GM21381 (cell line): ENCODE results near the gene GSTM4.
"Not testable (repeated sequence)": the region's sequence is repeated elsewhere in the genome, so short reads cannot be mapped to it uniquely, and the experiment has no call there.

Experiments
- ATAC-seq: cut with Tn5 transposase; IDR thresholded peaks from one replicate; pipeline ENCODE4 v1.9.1; 2021; ENCODE audit warnings: mild to moderate bottlenecking, moderate library complexity; ENCODE audit not compliant: unreplicated experiment

Gene GSTM4

DNA sequence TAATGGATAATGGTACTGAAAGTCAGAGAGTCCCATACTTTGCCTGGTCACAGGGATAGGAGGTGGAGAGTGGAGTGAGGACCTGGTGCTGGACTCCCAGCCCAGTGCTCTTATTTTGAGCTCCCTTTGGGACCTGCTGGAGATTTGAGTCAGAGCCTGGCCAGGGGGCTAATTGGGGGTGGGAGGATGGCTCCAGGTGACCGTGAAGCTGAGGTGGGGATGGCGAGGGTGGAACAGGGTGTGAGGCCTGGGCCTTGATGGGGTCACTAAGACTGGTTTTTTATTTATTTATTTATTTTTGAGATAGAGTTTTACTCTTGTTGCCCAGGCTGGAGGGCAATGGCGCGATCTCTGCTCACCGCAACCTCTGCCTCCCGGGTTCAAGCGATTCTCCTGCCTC, 18.5 kb upstream of the GSTM4 start:
- no peak for ATAC-seq

DNA sequence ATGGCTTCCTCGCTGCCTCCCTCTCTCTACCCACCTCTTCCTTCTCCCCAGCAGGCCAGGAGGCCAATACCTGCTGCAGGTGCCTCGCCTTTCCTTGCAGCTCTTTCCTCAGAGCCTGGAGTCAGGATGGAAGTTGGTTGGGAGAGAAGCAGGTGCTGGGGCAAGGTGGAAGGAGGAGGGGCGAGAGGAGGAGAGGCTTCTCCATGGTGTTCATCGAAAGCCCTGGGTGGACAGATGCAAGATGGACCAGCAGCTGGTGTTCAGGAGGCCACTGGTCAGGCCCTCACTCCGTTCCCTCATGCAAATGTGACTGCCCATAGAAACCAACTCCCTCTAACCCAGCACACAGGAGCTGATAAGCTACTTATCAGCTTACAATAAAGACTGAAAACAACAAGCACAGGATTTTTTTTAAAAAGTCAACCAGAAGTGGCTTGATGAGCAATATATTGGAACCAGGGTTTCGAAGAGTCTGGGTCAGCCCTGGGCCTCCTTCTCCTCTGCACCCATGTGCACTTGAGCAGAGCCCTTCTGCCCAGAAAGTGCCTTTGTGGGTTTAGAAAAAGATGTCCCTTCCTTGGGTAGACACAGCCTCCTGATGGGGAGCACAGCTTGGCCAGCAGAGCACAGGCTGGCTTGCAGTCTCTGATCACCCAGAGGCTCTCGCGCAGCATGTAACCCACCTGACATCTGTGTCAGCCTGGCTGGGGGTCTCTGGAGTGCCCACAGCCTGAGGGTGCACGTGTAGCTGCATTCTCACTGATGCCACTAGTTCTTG, 16.6 kb upstream of the GSTM4 start:
- no peak for ATAC-seq

DNA sequence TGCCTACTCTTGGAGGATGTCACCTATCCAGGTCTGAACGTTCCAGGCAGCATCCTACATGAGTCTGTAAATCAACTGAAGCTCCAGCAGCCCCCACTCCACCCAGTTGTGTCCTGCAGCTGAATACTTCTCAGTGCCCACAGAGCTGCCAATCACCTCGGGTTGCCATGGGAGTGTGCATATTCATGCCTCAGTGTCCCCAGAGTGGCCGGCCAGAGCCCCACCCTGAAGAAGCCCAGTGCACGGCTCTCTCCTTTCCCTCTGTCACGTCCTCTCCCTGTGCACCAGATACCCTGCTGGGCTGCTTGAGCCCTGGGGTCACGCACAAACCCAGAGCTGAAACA, 16.1 kb upstream of the GSTM4 start:
- no peak for ATAC-seq

- ATAC-seq = no peak
Measured at GRCh38 chr1:109640285-109640865, 15.5 kb upstream of the GSTM4 start.

DNA sequence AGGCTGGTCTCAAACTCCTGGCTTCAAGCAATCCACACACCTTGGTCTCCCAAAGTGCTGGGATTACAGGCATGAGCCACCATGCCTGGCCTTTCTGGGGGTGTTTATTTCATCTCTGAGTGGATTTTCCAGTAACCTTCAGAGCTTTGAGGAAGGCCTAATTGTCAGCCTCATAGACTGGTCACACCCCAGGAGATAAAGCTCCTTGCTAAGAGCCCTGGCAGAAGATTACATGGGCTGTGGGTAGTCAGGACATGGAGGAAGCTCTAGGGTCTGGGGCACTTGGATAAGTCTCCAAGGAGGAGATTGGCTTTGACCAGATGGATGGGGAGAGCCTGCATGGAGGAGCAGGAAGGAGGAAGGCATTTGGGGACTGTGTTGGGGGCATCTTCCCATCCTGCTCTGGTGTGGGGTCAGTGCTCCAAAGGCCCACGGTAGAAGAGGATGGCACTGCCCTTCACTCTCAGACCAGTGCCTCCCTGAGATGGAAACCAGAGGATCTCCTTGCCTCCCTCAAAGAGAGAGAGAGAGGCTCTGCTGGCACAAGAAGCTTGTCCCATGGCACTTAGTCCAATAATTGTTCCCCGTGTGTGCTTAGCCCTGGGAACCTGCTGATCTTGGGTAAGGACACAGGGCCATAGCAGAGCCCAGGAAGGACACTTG, 14.7 kb upstream of the GSTM4 start:
- ATAC-seq = no peak

DNA sequence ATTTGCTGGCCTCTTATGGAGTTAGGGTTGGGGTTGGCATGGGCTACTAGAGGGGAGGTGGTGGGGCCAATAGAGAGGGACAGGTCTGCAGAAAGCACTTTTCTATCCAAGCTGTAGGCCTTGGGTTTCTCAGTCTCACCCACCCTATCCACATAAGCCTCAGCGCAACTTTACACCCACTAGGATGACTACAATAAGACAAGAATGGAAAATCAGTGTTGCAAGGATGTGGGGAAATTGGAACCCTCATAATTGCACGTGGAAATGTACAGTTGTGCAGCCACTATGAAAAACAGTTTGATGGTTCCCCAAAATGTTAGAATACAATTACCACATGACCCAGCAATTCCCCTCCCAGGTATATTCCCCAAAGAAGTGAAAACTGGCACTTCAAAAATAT, 14.0 kb upstream of the GSTM4 start:
- no peak for ATAC-seq

DNA sequence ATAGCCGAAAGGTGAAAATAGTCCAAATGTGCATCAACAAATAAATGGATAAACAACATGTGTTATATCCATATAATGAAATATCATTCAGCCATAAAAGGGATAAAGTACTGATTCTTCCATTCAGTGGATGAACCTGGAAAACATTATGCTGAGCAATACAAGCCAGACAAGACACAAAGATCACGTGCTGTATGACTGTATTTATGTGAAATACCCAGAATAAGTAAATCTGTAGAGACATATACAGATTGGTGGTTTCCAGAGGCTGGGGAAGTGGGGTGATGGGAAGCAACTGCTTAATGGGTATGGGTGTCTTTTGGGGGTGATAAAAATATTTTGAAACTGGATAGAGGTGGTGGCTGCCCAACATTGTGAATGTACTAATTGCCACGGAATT, 13.3 kb upstream of the GSTM4 start:
- no peak for ATAC-seq

- peak; percentile 84 for ATAC-seq
Measured at GRCh38 chr1:109643385-109644230, 12.3 kb upstream of the GSTM4 start.

DNA sequence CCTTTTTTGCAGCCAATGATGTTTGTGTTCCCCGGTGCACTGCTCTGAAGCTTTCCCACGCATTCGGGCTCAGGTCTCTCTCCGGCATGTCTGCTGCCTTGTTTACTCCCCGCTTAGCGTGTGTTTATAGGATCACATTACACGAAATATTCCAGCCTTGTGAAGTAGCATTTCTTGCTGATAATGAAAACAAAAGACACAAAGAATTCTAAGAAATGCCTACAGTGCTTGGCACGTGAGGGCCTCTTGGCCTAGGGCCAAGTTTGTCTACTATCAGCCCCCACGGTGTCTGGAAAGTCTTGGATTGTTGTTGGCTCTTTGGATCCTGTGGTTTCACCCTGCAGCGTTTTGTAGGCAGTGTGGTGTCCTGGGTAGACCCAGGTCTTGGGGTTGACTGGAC, 11.2 kb upstream of the GSTM4 start:
- ATAC-seq = no peak

DNA sequence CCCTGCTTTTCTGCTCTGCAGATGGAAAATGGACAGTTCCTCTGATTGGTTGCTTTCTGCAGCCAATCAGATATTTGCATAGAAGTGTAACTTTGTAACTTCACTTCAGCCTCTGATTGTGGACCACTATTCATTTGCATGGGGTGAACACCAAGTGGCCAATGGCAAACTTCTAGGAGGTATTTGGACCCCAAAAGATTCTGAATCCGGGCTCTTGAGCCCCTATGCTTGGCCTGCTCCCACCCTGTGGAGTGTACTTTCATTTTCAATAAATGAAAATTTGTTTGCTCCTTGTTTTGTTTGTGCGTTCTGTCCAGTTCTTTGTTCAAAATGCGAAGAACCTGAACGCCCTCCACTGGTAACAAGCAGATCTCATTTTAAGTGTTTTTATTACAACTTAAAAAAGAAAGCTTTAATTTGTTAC, 6.4 kb upstream of the GSTM4 start:
- no peak for ATAC-seq

DNA sequence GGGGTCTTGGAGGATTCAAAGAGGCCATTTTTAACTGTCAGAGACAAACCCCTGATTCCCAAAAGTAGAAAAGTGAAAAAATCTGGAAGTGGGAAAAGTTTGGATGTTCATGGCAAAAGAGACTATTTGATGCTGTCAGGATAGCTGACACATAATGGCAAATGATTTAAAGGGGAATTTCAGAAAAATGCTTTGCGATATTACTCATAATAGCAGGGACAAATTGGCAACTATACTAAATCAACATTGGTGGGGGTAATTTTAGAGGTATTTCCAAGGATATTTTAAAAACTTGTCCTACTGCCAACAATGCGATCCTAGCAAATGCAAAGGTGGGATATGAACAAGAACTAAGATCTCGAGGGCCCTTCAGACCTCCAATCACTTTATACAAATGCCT, 5.3 kb upstream of the GSTM4 start:
- ATAC-seq = no peak

DNA sequence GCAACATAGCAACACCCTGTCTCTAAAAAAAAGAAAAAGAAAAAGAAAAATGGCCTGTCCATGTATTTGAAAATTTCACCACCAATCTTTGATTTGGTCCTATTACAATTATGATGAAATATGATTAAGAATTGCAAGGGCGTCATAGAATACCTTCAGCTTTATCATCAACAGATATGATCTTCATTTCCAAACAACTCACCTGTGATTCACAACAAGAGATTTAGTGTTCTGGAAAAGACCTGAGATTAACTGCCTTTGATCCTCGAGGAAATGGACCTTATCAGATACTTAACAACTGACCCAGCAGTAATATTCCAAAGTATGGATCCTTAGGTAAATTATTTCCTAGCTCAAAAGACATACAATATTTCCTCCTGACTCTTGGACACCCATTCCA, 3.5 kb upstream of the GSTM4 start:
- ATAC-seq = no peak

DNA sequence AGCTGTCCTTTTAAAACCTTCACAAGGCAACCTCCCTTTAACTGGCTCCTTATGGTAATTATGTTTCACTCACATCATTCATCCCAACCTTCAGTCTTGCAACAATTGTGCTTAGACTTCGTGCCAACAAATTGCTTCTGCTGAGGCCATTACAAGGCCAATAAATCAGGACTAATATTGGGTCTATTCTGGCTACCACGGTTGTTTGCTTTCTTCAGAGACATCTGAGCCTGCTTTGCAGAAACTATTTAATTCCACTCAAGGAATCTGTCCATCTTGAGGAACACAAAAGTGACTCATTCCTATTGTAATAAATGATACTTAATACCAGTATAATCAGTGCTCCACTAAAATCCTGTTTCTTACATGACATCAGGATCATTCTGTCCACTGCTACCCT, 2.6 kb upstream of the GSTM4 start:
- ATAC-seq = no peak

GRCh38 chr1:109654519-109654918, 1.4 kb upstream of the GSTM4 start:
- no peak for ATAC-seq

GRCh38 chr1:109657395-109657794, 1.5 kb downstream of the GSTM4 start:
- no peak for ATAC-seq

GRCh38 chr1:109657970-109658369, 2.1 kb downstream of the GSTM4 start:
- no peak for ATAC-seq

DNA sequence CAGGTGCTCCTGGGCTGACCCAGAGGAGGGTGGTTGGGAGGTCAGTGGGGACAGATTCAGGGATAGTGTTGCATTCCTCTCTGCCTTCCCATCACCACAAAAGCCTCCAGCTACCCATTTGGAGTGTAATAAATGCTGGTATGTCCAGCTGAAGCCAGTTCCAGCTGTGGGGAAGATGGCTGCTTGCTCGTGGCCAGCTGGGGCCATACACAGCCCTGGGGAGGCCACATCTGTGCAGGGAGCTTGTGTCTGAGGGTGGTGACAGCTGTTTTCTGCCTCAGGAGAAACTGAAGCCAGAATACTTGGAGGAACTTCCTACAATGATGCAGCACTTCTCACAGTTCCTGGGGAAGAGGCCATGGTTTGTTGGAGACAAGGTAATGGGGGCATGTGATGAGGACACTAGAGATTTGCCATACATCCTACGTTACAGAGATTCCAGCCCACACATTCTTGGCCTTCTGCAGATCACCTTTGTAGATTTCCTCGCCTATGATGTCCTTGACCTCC, 2.7 kb downstream of the GSTM4 start:
- no peak for ATAC-seq

DNA sequence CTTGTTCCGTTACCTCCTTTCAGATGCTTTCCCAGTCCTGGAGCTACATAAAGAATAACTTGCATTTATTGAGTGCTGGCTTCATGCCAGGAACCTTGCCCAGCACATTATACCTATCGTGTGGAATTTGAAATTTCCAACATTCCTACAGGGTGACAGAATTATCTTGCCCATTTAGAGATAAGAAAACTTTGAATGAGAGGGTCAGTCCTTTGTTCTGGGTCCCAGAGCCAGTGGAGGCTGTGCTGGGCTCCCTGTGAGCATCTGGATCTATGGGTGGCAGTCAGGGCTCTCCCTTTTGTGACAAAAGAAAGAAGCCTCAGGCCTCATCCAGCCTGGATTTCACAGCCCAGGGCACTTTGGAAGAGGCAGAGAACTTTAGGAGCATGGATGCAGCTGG, 3.2 kb downstream of the GSTM4 start:
- ATAC-seq = no peak

DNA sequence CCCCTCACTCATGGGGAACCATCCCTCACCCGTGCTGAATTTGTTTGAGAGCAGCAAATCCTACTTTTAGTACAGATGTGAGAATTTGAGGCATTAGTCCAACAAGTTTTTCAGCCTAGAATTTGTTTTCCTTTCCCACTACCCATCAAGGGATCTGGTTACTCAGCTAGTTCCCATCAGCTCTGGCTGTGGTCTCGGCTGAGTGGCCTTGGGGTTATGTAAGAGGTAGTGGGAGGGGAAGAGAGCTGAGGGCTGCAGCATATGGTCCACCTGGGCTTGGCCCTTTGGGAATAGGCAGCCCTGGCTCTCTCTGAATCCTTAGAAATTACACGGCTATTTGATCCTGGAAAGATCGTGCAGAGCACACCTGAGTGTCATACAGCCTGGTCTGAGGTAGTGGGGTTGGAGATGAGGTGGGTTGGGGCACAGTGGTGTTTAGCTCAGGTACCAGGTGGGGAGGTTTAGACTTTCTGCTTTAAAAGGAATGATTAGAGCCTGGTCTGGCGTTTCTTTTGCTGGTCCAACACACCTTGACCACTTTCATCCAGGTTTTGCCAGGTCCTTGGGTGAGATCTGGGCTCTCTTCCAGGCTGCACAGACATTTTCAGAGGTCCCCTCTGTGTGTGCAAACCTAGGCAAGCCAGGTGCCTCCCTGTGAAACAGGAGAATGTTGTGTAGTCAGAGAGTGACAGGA, 4.2 kb downstream of the GSTM4 start:
- ATAC-seq = no peak

- ATAC-seq = not testable (repeated sequence)
Measured at GRCh38 chr1:109660691-109661026, 4.8 kb downstream of the GSTM4 start.

GRCh38 chr1:109661391-109661790, 5.5 kb downstream of the GSTM4 start:
- no peak for ATAC-seq
